ENCODE measurements around the gene ALMS1.
"Not testable (repeated sequence)": the region's sequence is repeated elsewhere in the genome, so short reads cannot be mapped to it uniquely, and the experiment has no call there.

ALMS1 gene

DNA sequence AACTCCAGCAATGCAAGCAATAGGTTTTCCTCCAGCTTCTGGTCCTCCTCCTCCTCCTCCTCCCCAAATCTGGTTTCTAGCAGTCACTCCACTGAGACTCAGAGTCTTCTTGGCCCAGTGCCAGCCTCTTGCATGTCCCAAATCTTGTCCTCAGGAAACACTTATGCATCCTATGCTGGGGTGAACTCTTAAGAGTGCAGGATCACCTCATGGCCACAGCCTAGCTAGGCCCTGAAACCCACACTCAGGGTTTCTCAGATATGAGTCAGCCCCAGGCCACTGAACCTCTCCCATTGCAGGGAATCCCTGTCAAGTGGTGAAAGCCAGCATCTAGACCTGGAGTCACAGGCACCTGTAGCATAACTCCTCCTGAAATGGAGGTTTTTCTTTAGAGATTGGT is 238.4 kb downstream of the ALMS1 start:
- not testable (repeated sequence) for DNase-seq

DNA sequence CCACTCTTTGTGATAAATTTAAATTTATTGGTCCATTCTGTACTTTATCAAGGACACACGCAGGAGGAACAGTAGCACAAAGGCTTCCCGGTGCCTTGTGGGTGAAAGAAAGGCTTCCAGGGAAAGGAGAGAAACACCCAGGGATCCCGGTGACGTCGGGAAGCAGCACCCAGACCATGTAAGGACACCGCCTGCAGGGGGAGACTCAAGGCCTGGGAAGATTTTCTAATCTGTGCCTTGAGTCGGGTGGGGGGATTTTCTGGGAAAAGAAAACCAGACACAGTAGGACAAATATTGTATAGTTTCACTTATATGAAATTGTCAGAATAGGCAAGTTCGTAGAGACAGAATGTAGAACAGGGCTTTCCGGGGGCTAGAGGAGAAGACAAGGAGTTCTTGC is 239.0 kb downstream of the ALMS1 start:
- not testable (repeated sequence) for DNase-seq

DNA sequence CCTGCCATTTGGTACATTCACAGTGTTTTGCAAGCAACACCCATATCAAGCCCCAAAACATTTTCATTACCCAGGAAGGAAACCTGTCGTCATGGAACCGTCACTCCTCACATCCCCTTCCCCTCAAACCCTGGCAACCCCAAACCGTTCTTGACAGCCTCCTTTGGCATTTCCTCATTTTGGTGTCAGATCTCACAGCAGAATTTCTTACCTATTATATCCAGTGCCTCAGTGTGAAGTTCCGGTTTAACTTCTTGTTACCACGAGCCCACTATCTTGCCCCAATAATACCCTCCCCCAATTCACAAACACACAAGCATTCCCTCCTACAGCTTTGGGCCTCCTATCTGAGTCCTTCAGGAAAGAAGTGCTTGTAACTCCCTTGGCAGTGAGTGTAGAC is 240.6 kb downstream of the ALMS1 start:
- not testable (repeated sequence) for DNase-seq

DNA sequence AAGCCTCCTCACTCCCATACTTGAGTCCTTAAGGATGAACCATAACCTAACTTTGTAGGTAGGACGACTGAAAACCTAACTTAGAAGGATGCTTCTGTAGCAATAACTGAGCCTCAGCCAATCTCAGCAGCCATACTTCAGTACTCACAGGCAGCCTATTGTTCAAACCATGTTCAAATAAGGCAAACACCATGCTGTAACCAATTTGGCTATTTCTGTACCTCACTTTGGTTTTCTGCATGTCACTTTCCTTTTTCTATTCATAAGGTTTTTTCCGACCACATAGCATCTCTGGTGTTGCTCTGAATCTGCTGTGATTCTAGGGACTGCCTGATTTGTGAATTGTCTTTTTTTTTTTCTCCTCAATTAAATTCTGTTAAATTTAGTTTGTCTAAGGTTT is 242.9 kb downstream of the ALMS1 start:
- DNase-seq, result not testable (repeated sequence)

DNA sequence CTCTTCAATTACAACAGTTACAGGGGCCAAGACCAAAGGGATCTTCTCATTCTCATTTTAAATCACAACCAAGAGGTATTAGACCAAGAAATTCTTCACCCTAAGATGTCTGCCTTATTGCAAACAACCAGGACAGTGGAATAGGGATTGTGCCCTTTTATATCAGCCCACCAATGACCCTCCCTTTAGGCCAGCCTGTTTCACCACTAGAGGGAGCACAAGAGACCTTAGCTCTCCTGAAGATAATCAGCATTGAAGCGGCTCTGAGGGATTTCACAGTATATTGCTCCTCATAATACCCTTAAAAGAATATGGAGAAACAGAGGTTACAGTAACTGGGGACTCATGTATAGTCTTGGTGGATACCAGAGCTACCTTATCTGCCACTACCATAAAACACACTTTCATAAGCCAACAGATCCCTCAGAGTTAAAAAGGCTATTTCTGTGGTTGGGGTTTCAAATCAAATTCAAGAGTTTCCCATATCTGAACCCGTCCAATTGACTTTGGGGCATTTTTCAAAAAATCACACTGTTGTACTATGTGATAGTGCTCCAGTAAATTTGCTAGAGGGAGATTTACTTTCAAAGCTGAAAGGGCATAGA is 245.1 kb downstream of the ALMS1 start:
- not testable (repeated sequence) for DNase-seq

DNA sequence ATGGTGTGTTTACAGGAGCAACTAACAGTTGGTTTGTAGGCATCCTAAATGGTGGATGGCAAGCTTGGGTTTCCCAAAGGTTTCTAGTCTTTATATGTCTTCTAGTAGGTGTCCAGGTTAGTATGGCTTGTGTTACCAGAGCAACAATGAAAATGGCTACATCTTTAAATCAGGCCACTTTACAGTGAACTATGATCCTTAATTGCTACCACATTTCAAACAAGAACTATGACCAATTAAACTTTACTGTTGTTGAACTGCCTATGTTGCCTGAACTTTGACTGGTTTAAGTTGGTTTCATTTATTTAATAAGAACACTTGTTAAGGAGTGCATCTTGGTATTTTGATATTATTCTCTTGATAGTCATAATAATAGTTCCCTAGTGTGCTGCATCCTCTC is 251.3 kb downstream of the ALMS1 start:
- DNase-seq, result not testable (repeated sequence)

DNA sequence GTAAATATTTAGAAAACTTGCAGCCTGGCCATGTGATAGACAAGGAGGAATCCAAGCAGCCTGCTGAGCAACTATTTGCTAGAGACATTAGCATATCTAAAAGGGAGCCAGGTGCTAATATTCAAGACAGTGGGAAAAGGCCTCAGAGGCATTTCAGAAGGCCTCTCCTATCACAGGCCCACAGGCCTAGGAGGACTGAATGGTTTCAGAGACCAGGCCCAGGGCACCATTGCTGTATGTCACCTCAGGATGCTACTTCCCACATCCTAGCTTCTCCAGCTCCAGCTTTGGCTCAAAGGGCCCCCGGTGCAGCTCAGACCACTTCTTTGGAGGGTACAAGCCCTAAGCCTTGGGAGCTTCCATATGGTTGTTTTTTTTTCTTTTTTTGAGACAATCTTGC is 252.8 kb downstream of the ALMS1 start:
- no peak for DNase-seq

DNA sequence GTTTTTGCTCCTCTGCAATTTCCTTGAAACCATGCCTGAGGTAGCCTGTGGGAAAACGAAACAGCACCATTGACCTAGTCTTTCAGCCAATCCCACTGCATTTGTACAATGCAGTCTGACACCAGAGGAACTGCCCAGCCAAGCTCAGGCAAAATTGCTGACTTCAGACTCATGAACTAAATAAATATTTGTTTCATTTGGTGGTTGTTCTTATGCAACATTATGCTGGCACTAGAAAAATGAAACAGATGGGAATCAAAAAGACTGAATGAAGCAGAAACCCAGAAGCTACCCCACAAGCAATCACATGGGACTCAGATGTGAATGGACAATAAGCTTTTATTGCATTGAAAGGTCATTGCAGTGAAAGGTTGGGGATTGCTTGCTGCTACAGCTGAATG is 254.9 kb downstream of the ALMS1 start:
- DNase-seq, result no peak

DNA sequence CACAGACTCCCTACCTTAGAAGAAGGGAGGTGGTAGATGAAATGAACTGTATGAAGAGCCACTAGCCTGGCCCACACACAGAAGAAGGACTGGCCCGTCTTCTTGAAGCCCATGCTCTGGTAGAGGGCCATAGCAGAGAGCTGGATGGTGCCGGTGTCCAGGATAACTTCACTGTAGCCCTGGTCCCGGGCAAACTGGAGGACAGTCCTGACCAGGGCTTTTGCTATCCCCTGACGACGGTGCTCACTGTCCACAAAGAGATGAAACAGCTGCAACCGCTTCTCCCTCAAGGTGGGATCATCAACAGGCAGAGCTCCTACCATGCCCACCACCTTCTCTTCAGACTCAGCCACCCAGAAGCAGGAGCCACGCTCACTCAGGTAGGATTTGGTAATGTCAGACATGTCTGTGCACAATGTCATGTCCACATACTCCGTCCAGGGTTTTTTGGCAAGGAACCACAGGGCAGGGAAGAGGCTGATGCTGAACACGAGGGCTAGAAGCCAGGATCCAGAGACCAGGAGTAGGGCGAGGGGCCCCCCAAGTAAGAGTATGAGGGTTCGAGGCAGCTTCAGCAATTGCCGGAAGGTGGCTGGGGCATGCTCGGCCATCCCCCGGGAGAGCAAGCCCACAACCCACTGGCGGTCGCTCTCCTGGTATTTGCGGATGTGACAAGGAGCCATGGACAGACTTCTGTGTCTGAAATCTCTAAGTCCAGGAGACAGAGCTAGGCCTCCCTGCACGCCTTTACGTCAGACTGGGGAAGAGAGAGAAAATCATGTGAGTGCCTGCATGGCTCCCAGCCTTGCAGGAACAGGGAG is 255.5 kb downstream of the ALMS1 start:
- no peak for DNase-seq

DNA sequence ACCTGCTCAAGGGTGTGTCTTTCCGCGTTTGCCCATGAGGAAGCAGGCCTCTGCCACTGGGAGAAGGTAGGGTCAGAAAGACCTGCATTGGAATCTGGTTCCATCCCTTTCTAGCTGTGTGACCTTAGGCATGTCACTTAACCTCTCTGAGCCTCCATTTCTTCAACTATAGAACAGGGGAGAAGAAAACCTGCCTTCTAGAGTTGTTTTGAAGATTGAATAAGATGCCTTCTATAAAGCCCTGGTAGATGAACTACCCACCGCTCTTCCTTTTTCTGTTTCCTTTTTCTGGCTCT is 256.1 kb downstream of the ALMS1 start:
- DNase-seq, result no peak

DNA sequence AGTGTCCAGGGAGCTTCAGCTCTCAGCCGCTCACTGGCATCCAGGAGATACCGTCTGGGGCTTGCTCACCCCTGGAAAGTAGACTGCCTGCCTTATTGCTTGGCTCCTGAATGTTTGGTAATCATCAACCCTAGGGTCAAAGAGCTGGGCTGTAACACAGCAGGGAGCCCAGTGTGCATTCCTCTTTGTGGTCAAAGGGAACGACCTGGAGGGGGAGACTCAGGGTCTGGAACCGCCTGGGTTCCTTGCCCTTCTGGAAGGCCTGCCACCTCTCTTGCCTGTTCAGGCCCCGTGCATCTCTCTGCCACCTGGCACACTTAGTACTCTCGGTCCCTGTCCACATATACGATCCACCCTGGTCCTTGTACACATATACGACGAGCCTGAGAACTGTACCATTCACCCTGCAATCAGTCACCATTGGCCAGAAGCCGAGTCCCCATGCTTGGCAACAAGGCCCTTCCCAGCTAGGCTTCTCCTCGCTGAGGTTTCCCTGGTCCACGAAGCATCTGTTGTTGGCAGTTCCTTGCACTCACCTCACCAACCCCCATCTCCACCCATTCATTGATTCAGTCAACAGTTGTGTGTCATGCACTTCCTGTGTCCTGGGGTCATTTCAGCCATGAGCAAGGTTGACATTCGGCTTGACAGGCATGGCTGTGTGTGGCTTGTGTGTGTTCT is 256.8 kb downstream of the ALMS1 start, which contains the start of gene NAT8:
TSS of gene NAT8 (minus strand) at position 85 of the 681 bp plus-strand sequence. CDS start 794 bp downstream, outside the sequence.
- DNase-seq, result no peak

DNA sequence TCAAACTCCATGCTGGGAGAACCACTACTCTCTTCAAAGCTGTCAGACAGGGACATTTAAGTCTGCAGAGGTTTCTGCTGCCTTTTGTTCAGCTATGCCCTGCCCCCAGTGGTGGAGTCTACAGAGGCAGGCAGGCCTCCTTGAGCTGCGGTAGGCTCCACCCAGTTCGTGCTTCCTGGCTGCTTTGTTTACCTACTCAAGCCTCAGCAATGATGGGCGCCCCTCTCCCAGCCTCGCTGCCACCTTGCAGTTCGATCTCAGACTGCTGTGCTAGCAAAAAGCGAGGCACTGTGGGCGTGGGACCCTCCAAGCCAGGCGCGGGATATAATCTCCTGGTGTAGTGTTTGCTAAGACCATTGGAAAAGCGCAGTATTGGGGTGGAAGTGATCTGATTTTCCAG is 262.1 kb downstream of the ALMS1 start:
- not testable (repeated sequence) for DNase-seq

DNA sequence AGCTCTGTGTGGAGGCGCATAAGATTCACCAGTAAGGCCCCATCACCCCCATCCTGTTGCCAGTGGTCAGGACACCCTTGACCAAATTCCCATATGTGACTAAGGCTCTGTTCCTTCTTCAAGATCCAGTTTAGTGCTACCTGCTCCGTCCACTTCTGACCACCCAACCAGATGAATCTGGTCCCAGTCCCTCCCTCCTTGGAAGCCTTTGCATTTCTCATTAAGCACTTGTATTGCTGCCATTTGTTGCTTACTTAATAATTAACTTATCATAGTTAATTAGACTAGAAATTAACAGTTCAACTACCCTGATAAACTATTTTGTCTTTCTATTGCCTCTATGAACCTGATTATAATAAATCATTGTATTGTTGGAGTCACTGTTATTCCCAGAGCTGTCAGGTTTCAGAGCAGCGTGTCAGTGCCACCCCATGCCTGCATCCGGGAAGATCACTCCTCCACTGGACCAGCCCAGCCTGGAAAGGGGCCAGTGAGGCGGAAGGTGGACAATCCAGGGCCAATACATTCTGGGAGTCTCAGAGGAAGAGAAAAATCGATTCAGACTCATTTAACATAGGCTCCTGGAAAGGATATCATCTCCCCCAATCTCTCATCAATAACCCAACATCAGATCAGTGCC is 266.1 kb downstream of the ALMS1 start:
- no peak for DNase-seq

DNA sequence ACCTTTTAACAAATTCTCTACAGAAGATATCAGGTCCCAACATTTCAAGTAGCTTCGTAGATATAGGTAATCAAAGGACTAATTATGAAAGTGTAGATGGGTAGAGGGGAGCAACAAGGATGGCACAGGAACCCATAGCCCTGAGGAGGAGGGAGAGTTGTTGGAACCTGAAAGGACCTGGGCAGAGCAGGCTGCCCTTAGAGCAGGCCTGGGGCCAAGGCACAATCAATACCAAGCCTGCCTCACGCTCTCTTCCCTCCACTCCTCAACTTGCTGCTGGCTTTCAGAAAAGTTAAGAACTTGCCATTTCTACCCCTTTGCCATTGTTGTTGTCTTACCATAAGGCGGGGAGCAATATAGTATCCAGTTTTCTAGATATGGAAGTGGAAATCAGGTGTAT is 266.7 kb downstream of the ALMS1 start:
- DNase-seq, result no peak

DNA sequence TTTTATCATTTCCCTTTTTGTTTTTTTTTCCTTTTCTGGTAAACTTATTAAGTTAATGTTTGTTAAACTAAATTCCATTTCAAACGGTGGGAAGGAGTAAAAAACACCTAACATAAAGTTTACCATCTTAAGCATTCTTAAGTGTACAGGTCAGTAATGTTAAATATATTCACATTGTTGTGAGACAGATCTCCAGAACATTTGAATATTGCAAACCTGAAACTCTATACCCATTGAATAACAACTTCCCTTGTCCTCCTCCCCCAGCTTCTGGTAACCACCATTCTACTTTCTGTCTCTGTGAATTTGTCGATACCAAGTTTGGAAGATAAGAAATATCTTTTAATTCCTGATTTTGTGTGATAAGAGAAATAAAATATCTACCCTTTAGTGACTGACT is 268.5 kb downstream of the ALMS1 start:
- no peak for DNase-seq
